Breast epithelium (tissue), 3 donors: ENCODE measurements around the gene CD300LF.

Experiments used
- CTCF ChIP-seq, 3 donors: fragments of 450-650 bp; IDR thresholded peaks; one replicate each; pipeline ENCODE4 v1.5.1; 2016 to 2017; ENCODE audit warnings: antibody characterized with exemption in 3 of 3, mild to moderate bottlenecking in 3 of 3, moderate library complexity in 3 of 3
- POLR2A ChIP-seq: fragments of 450-650 bp; IDR thresholded peaks from one replicate; pipeline ENCODE4 v1.6.1; 2016; ENCODE audit warnings: antibody characterized with exemption, mild to moderate bottlenecking, moderate library complexity
- POLR2AphosphoS5 ChIP-seq, 3 donors: sonication (generic); formaldehyde crosslinking; IDR thresholded peaks; one replicate each; pipeline ENCODE4 v1.6.1; 2017; ENCODE audit warnings: antibody characterized with exemption in 3 of 3

- TF ChIP-seq POLR2AphosphoS5 (IDR thresholded peaks at IDR 0.05) (no peak), CTCF (IDR thresholded peaks at IDR 0.05) (no peak), POLR2A (no peak)
These were observed 2.4 kb upstream of the CD300LF start for GRCh38 chr17:74715144-74715543.
